Heart right ventricle (tissue), 16 donors: ENCODE measurements around the gene CBLC. TPM values are rescaled to one million over a fixed set of nuclear protein-coding genes. Genes with fewer than 3 reads are reported as not detected.

Source experiments
- ATAC-seq, 8 donors: fragments of 200-7000 bp; cut with Tn5 transposase; one replicate each; pipeline ENCODE4 v1.9.1; 2020; ENCODE audit warnings: mild to moderate bottlenecking in 8 of 8, moderate library complexity in 8 of 8, moderate number of reproducible peaks in 1 of 8
- DNase-seq, 2 donors: peaks; one replicate each; pipeline ENCODE4 v3.0.0-alpha.2; 2020
- H3K27ac ChIP-seq, 10 donors: fragments of 200-600 bp; sonication (generic) in 2 of 10; one replicate each; pipeline versions ENCODE4 v1.5.0 to v1.8.0; 2020 to 2022; ENCODE audit warnings: mild to moderate bottlenecking in 3 of 10
- H3K27me3 ChIP-seq, 7 donors: fragments of 200-600 bp; one replicate each; pipeline ENCODE4 v1.8.0; 2021 to 2022; ENCODE audit warnings: mild to moderate bottlenecking in 2 of 7
- H3K36me3 ChIP-seq, 9 donors: fragments of 200-600 bp; sonication (generic) in 1 of 9; one replicate each; pipeline versions ENCODE4 v1.5.0 to v1.8.0; 2020 to 2022; ENCODE audit warnings: mild to moderate bottlenecking in 2 of 9
- H3K4me1 ChIP-seq, 9 donors: fragments of 200-600 bp; sonication (generic) in 1 of 9; one replicate each; pipeline versions ENCODE4 v1.5.0 to v1.8.0; 2020 to 2022; ENCODE audit warnings: mild to moderate bottlenecking in 4 of 9
- H3K4me3 ChIP-seq, 10 donors: fragments of 200-600 bp; sonication (generic) in 2 of 10; one replicate each; pipeline versions ENCODE4 v1.5.0 to v1.8.0; 2020 to 2022; ENCODE audit warnings: mild to moderate bottlenecking in 7 of 10, moderate library complexity in 2 of 10
- H3K9me3 ChIP-seq, 11 donors: fragments of 200-600 bp in 10 of 11; sonication (generic) in 2 of 11; one replicate each; pipeline versions ENCODE4 v1.5.0 to v1.8.0; 2013 to 2022; ENCODE audit warnings: mild to moderate bottlenecking in 2 of 11, control low read depth in 1 of 11, moderate library complexity in 1 of 11
- CTCF ChIP-seq, 9 donors: fragments of 200-600 bp; sonication (generic) in 2 of 9; IDR thresholded peaks; one replicate each; pipeline versions ENCODE4 v1.5.0 to v1.8.0; 2021 to 2022; ENCODE audit warnings: antibody characterized with exemption in 9 of 9, mild to moderate bottlenecking in 5 of 9, moderate library complexity in 1 of 9
- WGBS, 2 donors: extraction: QIAGEN DNeasy Blood & Tissue Kit; methylation state at CpG; one replicate each; pipeline ENCODE4 v1.1.7; 2013; ENCODE audit warnings: inconsistent platforms in 1 of 2; 5-methylcytosine and 5-hydroxymethylcytosine counted together
- intact Hi-C, 10 donors: fragments of 100-400 bp; cut with DNase I; formaldehyde crosslinking; loops; one replicate each; pipeline versions ENCODE4 v1.11.1 to v1.14.2; 2022
- microRNA-seq, 2 donors: library from miRNA; unstranded; fragments of <30 nt; microRNA quantifications; one replicate each; pipeline ENCODE4 v1.2.0, GENCODE V29; 2021
- polyA plus RNA-seq, 2 donors: library from polyadenylated mRNA; stranded (reverse); fragments of 200-250 nt; gene quantifications; one replicate each; pipeline ENCODE4 v1.2.3, GENCODE V29; 2013
- total RNA-seq, 10 donors: library from RNA; stranded (reverse); fragmentation: NEBNext Ultra II Directional in 3 of 10; extraction: Animal tissue kit (Norgen Biotek cat#: 25700) in 3 of 10; gene quantifications; one replicate each; pipeline versions ENCODE4 v1.2.1 to v1.2.4, GENCODE V29; 2021 to 2023
- donor health status: Arrhythmogenic right ventricular cardiomyopathy.
- donor health status: ischemic (EF 13 %, LVEDD 7.1; RV severe dilation, severe dysfunction).
- donor health status: healthy with polysubstance abuse.
- donor health status: DM: no; HTN: yes; CAD: no.
- donor health status: DM: no; HTN: no; CAD: no.
- donor health status: ischemic (EF 25% LVEDD 6.9; RV normal size, moderate dysfunction).
- donor health status: ischemic (EF 25% LVEDD 5.7; RV mildly dilated, moderate dysfunction).
- donor health status: healthy.
- donor health status: DM: yes; HTN: yes; CAD: no.
- donor health status: Ischemic cardiomyopathy.
- donor health status: ischemic (EF 35%, LVEDD 5.7; RV mildly dilated, moderate dysfunction).
- donor health status: nonischemic (EF 11% LVEDD 7.7; RV severe dilation, severe dysfunction).
- donor health status: DM: yes; HTN: yes; CAD: no.
- donor health status: PGD.
- donor health status: ischemic (EF 29% LVEDD 5.4; RV normal size, mild dysfunction).
- donor health status: nonischemic (EF 23%, LVEDD 6.1; RV moderate dilation, normal function).

The CBLC gene
- total and polyA plus RNA-seq, 12 donors, result 0.38 TPM; not detected in 11

DNA sequence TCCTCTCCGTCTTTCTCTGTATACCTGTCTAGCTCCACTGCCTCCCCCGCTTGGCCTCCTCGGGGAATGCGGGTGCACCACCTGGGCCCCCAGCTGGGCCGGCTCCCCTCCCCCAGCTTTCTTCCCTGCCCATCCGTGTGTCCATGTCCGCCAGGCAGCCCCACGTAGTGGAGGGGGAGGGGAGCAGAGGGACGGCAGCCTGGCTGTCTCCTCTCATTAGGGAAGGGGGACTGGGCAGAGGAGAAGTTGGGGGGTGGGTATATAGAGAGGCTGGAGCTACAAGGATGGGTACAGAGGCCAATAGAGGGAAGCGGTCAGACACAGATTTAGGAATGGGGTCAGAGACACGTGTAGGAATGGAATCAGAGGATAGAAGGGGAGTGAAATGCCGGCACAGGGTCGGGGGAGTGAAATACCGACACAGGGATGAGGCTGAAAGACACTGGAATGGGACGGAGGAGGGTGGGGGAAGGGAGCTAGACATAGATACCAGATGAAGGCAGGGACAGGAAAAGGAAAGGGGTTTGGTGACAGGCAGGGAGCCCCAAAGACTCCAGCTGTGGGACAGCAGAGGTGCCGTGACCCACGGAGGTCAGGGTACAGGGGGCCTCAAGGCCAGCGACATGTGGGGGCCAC, 71.2 kb downstream of the CBLC start:
- intact Hi-C loops, result loop anchor here in 6 of 10 donors (5.0 to 10.0 kb wide), 4 partner anchors 43 to 164 kb away; partner anchors contain the start of gene TOMM40 (in 3 of the 6)
- peaks cover 0 to 13% (median 0%) of the 10 kb centered on the region in 7 donors for H3K27me3 ChIP-seq
- peaks cover 10 to 69% (median 56%) of the 10 kb centered on the region in 9 donors for H3K4me1 ChIP-seq
- ATAC-seq (no peak), DNase-seq (peak; percentile 35 to 37)
- peaks cover 0 to 11% (median 0%) of the 10 kb centered on the region in 9 donors for H3K36me3 ChIP-seq
- no peaks in the 10 kb centered on the region for H3K9me3 ChIP-seq
- no peak for TF ChIP-seq CTCF (IDR thresholded peaks at IDR 0.05)
- 21% methylated on average over 18 of the region's 18 CpGs for WGBS, 2 donors
- peak overlapping the region; percentile 87 to 100 (median 99) for H3K27ac ChIP-seq
- H3K4me3 ChIP-seq, result peak overlapping the region; percentile 77 to 100 (median 98)

Small RNAs within 50 kb of the gene (microRNA-seq; reads per million reads assigned to microRNA genes)
- gene MIR8085, result 0 reads per million in 2 donors

Other genes starting within 250 kb of the CBLC start
- not detected for gene CEACAM20, start 248.2 kb upstream of the CBLC start, total RNA-seq
- not detected for gene CEACAM20, start 248.2 kb upstream of the CBLC start, polyA plus RNA-seq
- gene IGSF23, start 164.3 kb upstream of the CBLC start, total RNA-seq, result not detected
- under 1 TPM in 1 of 2 donors, not detected in 1; 0.86 TPM for gene IGSF23, start 164.3 kb upstream of the CBLC start, polyA plus RNA-seq
- gene PVR, start 134.0 kb upstream of the CBLC start, total RNA-seq, result 100 to 1,000 TPM in 1 of 10 donors, 10 to 100 TPM in 9; 38.3 to 108 (median 41.8) TPM
- 10 to 100 TPM; 47.3 to 74.8 TPM for gene PVR, start 134.0 kb upstream of the CBLC start, polyA plus RNA-seq
- gene CEACAM19, start 106.4 kb upstream of the CBLC start, total RNA-seq, result 10 to 100 TPM in 1 of 10 donors, 1 to 10 TPM in 9; 3.3 to 10.7 (median 5.1) TPM
- gene CEACAM19, start 106.4 kb upstream of the CBLC start, polyA plus RNA-seq, result 10 to 100 TPM in 1 of 2 donors, 1 to 10 TPM in 1; 5.2 to 36.8 TPM
- not detected for gene CEACAM16, start 78.7 kb upstream of the CBLC start, total RNA-seq
- gene CEACAM16, start 78.7 kb upstream of the CBLC start, polyA plus RNA-seq, result not detected
- 10 to 100 TPM in 9 of 10 donors, 1 to 10 TPM in 1; 7.1 to 76.3 (median 20.3) TPM for gene BCL3, start 29.2 kb upstream of the CBLC start, total RNA-seq
- gene BCL3, start 29.2 kb upstream of the CBLC start, polyA plus RNA-seq, result 10 to 100 TPM; 20.7 to 30.7 TPM
- gene BCAM, start 31.2 kb downstream of the CBLC start, total RNA-seq, result 100 to 1,000 TPM in 4 of 10 donors, 10 to 100 TPM in 6; 72.8 to 118 (median 92.5) TPM
- gene BCAM, start 31.2 kb downstream of the CBLC start, polyA plus RNA-seq, result 100 to 1,000 TPM in 1 of 2 donors, 10 to 100 TPM in 1; 63.2 to 130 TPM
- 10 to 100 TPM; 34.1 to 83.9 (median 46.5) TPM for gene NECTIN2, start 68.4 kb downstream of the CBLC start, total RNA-seq
- gene NECTIN2, start 68.4 kb downstream of the CBLC start, polyA plus RNA-seq, result 10 to 100 TPM; 62.5 to 96.8 TPM
- gene TOMM40, start 113.4 kb downstream of the CBLC start, total RNA-seq, result 10 to 100 TPM; 37.8 to 66.2 (median 43.9) TPM
- 10 to 100 TPM; 45.6 to 77.5 TPM for gene TOMM40, start 113.4 kb downstream of the CBLC start, polyA plus RNA-seq
- 10 to 100 TPM in 9 of 10 donors, 1 to 10 TPM in 1; 6.0 to 29.5 (median 20.6) TPM for gene APOE, start 127.9 kb downstream of the CBLC start, total RNA-seq
- 10 to 100 TPM; 63.6 to 77.8 TPM for gene APOE, start 127.9 kb downstream of the CBLC start, polyA plus RNA-seq
- 10 to 100 TPM in 1 of 10 donors, 1 to 10 TPM in 4, not detected in 5; 1.4 to 13.5 (median 1.6) TPM for gene APOC1, start 136.7 kb downstream of the CBLC start, total RNA-seq
- gene APOC1, start 136.7 kb downstream of the CBLC start, polyA plus RNA-seq, result 1 to 10 TPM; 3.6 to 5.3 TPM
- gene APOC4, start 164.3 kb downstream of the CBLC start, total RNA-seq, result not detected
- gene APOC4, start 164.3 kb downstream of the CBLC start, polyA plus RNA-seq, result not detected
- under 1 TPM in 2 of 10 donors, not detected in 8; 0.65 to 0.79 TPM for gene APOC2, start 168.2 kb downstream of the CBLC start, total RNA-seq
- gene APOC2, start 168.2 kb downstream of the CBLC start, polyA plus RNA-seq, result under 1 TPM; 0.36 to 0.66 TPM
- gene CLPTM1, start 177.5 kb downstream of the CBLC start, total RNA-seq, result 100 to 1,000 TPM in 4 of 10 donors, 10 to 100 TPM in 6; 81.1 to 130 (median 95.7) TPM
- 100 to 1,000 TPM in 1 of 2 donors, 10 to 100 TPM in 1; 72.1 to 123 TPM for gene CLPTM1, start 177.5 kb downstream of the CBLC start, polyA plus RNA-seq
- gene RELB, start 223.6 kb downstream of the CBLC start, total RNA-seq, result 10 to 100 TPM in 1 of 10 donors, 1 to 10 TPM in 9; 1.3 to 19.3 (median 5.5) TPM
- 10 to 100 TPM in 1 of 2 donors, 1 to 10 TPM in 1; 1.4 to 13.0 TPM for gene RELB, start 223.6 kb downstream of the CBLC start, polyA plus RNA-seq